Measurements from ENCODE around the gene TEX9.

DNA sequence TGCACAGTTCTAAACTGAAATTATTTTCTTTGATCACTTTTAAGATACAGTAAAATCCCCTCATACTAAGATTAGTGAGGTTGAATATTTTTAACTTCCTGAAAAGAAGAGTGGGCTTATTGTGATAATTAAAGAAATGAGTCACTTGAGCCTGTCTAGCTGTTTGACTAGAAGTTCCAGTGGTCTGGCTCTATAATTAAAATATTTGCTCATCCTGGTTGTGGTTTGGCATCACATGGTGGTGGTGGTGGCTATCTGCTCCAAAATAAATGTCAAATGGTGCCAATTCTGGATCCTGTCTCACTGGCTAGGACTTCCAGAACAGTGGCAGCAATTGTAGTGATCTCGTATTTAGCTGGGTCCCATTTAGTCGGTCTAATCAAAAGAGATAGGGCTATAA lies 8.6 kb upstream of the TEX9 start:
- TF ChIP-seq, protein P1, sequence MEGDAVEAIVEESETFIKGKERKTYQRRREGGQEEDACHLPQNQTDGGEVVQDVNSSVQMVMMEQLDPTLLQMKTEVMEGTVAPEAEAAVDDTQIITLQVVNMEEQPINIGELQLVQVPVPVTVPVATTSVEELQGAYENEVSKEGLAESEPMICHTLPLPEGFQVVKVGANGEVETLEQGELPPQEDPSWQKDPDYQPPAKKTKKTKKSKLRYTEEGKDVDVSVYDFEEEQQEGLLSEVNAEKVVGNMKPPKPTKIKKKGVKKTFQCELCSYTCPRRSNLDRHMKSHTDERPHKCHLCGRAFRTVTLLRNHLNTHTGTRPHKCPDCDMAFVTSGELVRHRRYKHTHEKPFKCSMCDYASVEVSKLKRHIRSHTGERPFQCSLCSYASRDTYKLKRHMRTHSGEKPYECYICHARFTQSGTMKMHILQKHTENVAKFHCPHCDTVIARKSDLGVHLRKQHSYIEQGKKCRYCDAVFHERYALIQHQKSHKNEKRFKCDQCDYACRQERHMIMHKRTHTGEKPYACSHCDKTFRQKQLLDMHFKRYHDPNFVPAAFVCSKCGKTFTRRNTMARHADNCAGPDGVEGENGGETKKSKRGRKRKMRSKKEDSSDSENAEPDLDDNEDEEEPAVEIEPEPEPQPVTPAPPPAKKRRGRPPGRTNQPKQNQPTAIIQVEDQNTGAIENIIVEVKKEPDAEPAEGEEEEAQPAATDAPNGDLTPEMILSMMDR (IDR thresholded peaks at IDR 0.05), result no peak
- TF ChIP-seq POLR2A (IDR thresholded peaks at IDR 0.05), result no peak

Data from esophagus squamous epithelium (tissue), 4 donors.